K562 (cell line): ENCODE results near the gene NTRK1. TPM values are rescaled to one million over a fixed set of nuclear protein-coding genes. Genes with fewer than 3 reads are reported as not detected.

Experiments
- ATAC-seq: fragments of 200-7000 bp; cut with Tn5 transposase; 3 replicates; pipeline ENCODE4 v1.9.1; 2020; ENCODE audit warnings: moderate library complexity
- BruUV-seq: library from RNA; stranded (reverse); fragments of 400-500 nt; replicated peaks from 2 replicates; lab custom pipeline; 2021; lab: Mats Ljungman, UMichigan
- CTCF ChIA-PET: fragments of 300-600 bp; formaldehyde crosslinking; extraction: SDS; loops from one replicate; lab custom pipeline; 2021; ENCODE audit warnings: low intra/inter-chr PET ratio; lab: Yijun Ruan, JAX
- POLR2A ChIA-PET: fragments of 300-600, 350-650 bp; sonication (Branson Sonifier 250); formaldehyde crosslinking; extraction: SDS; loops from one replicate; lab custom pipeline; 2021; ENCODE audit warnings: antibody characterized with exemption, inconsistent platforms; lab: Yijun Ruan, JAX
- DNase-seq, 4 experiments: peaks; one replicate each; pipeline versions ENCODE4 v3.0.0 to v3.0.0-alpha.2; 2011 to 2018; ENCODE audit warnings: low spot score in 3 of 4, mixed read lengths in 3 of 4; ENCODE audit errors: extremely low read depth in 1 of 4
- FAIRE-seq: peaks from 2 replicates; lab custom pipeline; 2011; peaks lifted over from hg19 to GRCh38; lab: Jason Lieb, UNC
- H2AFZ ChIP-seq: 2 replicates; pipeline ENCODE4 v1.6.0; 2011; ENCODE audit warnings: low read depth, low read length, control low read depth, inconsistent platforms
- H3K27ac ChIP-seq: fragments of 200-600 bp; 3 replicates; pipeline ENCODE4 v1.8.0; 2011; ENCODE audit warnings: low read depth, mild to moderate bottlenecking, control low read depth, inconsistent platforms, low read length, moderate library complexity, mixed read lengths; ENCODE audit errors: extremely low read depth
- H3K27me3 ChIP-seq, 2 experiments: fragments of 300-600 bp in 1 of 2; 2 replicates in 1 of 2; 3 replicates in 1 of 2; pipeline versions ENCODE4 v1.6.0 to v1.8.0; 2011; ENCODE audit warnings: inconsistent platforms in 2 of 2, low read length in 2 of 2, mild to moderate bottlenecking in 1 of 2, mixed read lengths in 1 of 2, moderate library complexity in 1 of 2; ENCODE audit not compliant: control insufficient read depth in 2 of 2, insufficient read depth in 2 of 2
- H3K36me3 ChIP-seq: fragments of 300-600 bp; 3 replicates; pipeline ENCODE4 v1.8.0; 2011; ENCODE audit warnings: mild to moderate bottlenecking, low read length, inconsistent platforms; ENCODE audit not compliant: control insufficient read depth, insufficient read depth
- H3K4me1 ChIP-seq, 2 experiments: fragments of 200-600 bp in 1 of 2; replicated peaks in 1 of 2; 2 replicates in 1 of 2; 3 replicates in 1 of 2; pipeline versions ENCODE4 v1.5.1 to v1.8.0; 2011; ENCODE audit warnings: inconsistent platforms in 2 of 2, low read length in 2 of 2, mild to moderate bottlenecking in 1 of 2, mixed read lengths in 1 of 2, moderate library complexity in 1 of 2; ENCODE audit not compliant: control insufficient read depth in 2 of 2, insufficient read depth in 2 of 2
- H3K4me2 ChIP-seq: 2 replicates; pipeline ENCODE4 v1.6.1; 2011; ENCODE audit warnings: low read length, control low read depth, inconsistent platforms, mixed read lengths; ENCODE audit not compliant: insufficient read depth
- H3K4me3 ChIP-seq: fragments of 200-600 bp; sonication (generic), shearing (Covaris generic); 2 replicates; pipeline ENCODE4 v1.5.1; 2016; ENCODE audit warnings: control low read depth, inconsistent platforms
- H3K79me2 ChIP-seq: fragments of 200-600 bp; 3 replicates; pipeline ENCODE4 v1.8.0; 2011; ENCODE audit warnings: low read length, inconsistent platforms; ENCODE audit not compliant: control insufficient read depth, insufficient read depth
- H3K9ac ChIP-seq, 2 experiments: 2 replicates each; pipeline versions ENCODE4 v1.6.0 to v1.6.1; 2011; ENCODE audit warnings: low read depth in 2 of 2, low read length in 2 of 2, control low read depth in 1 of 2, inconsistent platforms in 1 of 2, mild to moderate bottlenecking in 1 of 2, mixed read lengths in 1 of 2; ENCODE audit not compliant: insufficient read depth in 1 of 2
- H3K9me1 ChIP-seq: one replicate; pipeline ENCODE4 v1.6.0; 2011; ENCODE audit warnings: inconsistent platforms, mild to moderate bottlenecking, low read length, moderate library complexity; ENCODE audit not compliant: control insufficient read depth, insufficient read depth
- H3K9me3 ChIP-seq: replicated peaks from 2 replicates; pipeline ENCODE4 v1.5.1; 2011; ENCODE audit warnings: low read depth, low read length, inconsistent platforms; ENCODE audit not compliant: control insufficient read depth, insufficient read depth
- H4K20me1 ChIP-seq: replicated peaks from 2 replicates; pipeline ENCODE4 v1.6.1; 2011; ENCODE audit warnings: low read length, inconsistent platforms, mixed read lengths; ENCODE audit not compliant: control insufficient read depth, insufficient read depth
- ARID3A ChIP-seq: IDR thresholded peaks from 2 replicates; pipeline ENCODE4 v1.6.1; 2012; ENCODE audit warnings: low read depth, low read length, improper control_type of control experiment, borderline replicate concordance
- CBX8 ChIP-seq: fragments of 200-600 bp; sonication (generic); IDR thresholded peaks from 2 replicates; pipeline ENCODE4 v1.6.1; 2012; ENCODE audit warnings: borderline replicate concordance, mixed run types, low read depth, mild to moderate bottlenecking, moderate library complexity, mixed read lengths, low read length, control low read depth, inconsistent platforms; ENCODE audit not compliant: poor library complexity, severe bottlenecking; ENCODE audit errors: extremely low read depth
- ESRRB ChIP-seq: fragments of 250-450 bp; sonication (Bioruptor Pico); IDR thresholded peaks from 2 replicates; pipeline ENCODE4 v1.5.0; 2020; ENCODE audit warnings: mild to moderate bottlenecking, moderate library complexity, borderline replicate concordance
- HMGXB4 ChIP-seq: sonication (generic); formaldehyde crosslinking; IDR thresholded peaks from 2 replicates; pipeline ENCODE4 v1.8.1; 2023; ENCODE audit warnings: mild to moderate bottlenecking, missing genetic modification reagents
- KLF1 ChIP-seq: fragments of 450-650 bp; IDR thresholded peaks from 2 replicates; pipeline ENCODE4 v1.6.1; 2016; ENCODE audit warnings: missing genetic modification characterization, missing compliant biosample characterization
- PKNOX1 ChIP-seq: fragments of 450-650 bp; IDR thresholded peaks from 2 replicates; pipeline ENCODE4 v1.6.1; 2016
- PPARD ChIP-seq: fragments of 250-450 bp; sonication (Bioruptor Pico); IDR thresholded peaks from 2 replicates; pipeline ENCODE4 v1.8.0; 2022; ENCODE audit warnings: inconsistent platforms, mild to moderate bottlenecking, moderate library complexity
- PREB ChIP-seq: sonication (generic); formaldehyde crosslinking; IDR thresholded peaks from 2 replicates; pipeline ENCODE4 v1.8.1; 2023; ENCODE audit warnings: mild to moderate bottlenecking, missing genetic modification reagents
- TAF9B ChIP-seq: fragments of 450-650 bp; IDR thresholded peaks from 2 replicates; pipeline ENCODE4 v1.6.1; 2018; ENCODE audit warnings: mild to moderate bottlenecking; ENCODE audit not compliant: partially characterized antibody
- TFE3 ChIP-seq: fragments of 450-650 bp; formaldehyde crosslinking; IDR thresholded peaks from 2 replicates; pipeline ENCODE4 v1.4.0; 2020; ENCODE audit warnings: mild to moderate bottlenecking, mixed read lengths
- ZNF282 ChIP-seq: sonication (generic); formaldehyde crosslinking; IDR thresholded peaks from 2 replicates; pipeline ENCODE4 v1.8.1; 2023; ENCODE audit warnings: missing genetic modification reagents
- ZNF764 ChIP-seq: fragments of 250-450 bp; sonication (Bioruptor Pico); IDR thresholded peaks from 2 replicates; pipeline ENCODE4 v1.4.0; 2020; ENCODE audit warnings: low read depth, mild to moderate bottlenecking, moderate library complexity
- WGBS: fragments of 100-300 bp; shearing (Covaris generic); methylation state at CpG from one replicate; pipeline ENCODE4 v1.1.6; 2016; ENCODE audit warnings: low coverage, mixed read lengths; ENCODE audit not compliant: insufficient coverage; ENCODE audit errors: missing lambda C conversion rate; 5-methylcytosine and 5-hydroxymethylcytosine counted together
- in situ Hi-C: fragments of 300-500 bp; cut with MboI; formaldehyde crosslinking; loops from 4 replicates; pipeline ENCODE4 v1.15.0; 2018; ENCODE audit warnings: inconsistent platforms, mixed read lengths
- intact Hi-C: fragments of 100-400 bp; cut with micrococcal nuclease; formaldehyde crosslinking; loops from 2 replicates; pipeline ENCODE4 v1.14.2; 2022
- polyA plus RNA-seq, 8 experiments: library from polyadenylated mRNA; depleted of rRNA in 4 of 8; stranded (reverse) in 5 of 8; unstranded in 3 of 8; fragments of >200 nt; fragmentation: Nextera tagmentation in 2 of 8; fragmentation: Illumina TruSeq in 1 of 8; extraction: Ambion mirVana in 2 of 8; extraction: Trizol in 1 of 8; gene quantifications; 2 replicates each; pipeline versions ENCODE4 v1.2.1 to v1.2.3, GENCODE V29; 2011 to 2014; ENCODE audit warnings: inconsistent platforms in 1 of 8, missing spikeins in 1 of 8
- total RNA-seq, 7 experiments: library from RNA; depleted of rRNA in 6 of 7; stranded (reverse); fragments of >200 nt in 6 of 7; fragmentation: Illumina TruSeq in 2 of 7; extraction: Trizol in 2 of 7; gene quantifications; 2 replicates each; pipeline versions ENCODE4 v1.2.1 to v1.2.3, GENCODE V29; 2011 to 2021; ENCODE audit warnings: low replicate concordance in 1 of 7

Gene NTRK1
- total and polyA plus RNA-seq, 9 of the 15 experiments (the other 6 are each of a cell fraction or from before 2014, with no cell fraction given) = 0.46 to 30.0 (median 7.9) TPM

GRCh38 chr1:156905651-156906050, 45.0 kb downstream of the NTRK1 start (continued):
- TF ChIP-seq TAF9B = no peak
- TF ChIP-seq PREB = no peak
- TF ChIP-seq PPARD (CRISPR knock-in tag) = no peak
- no peak for TF ChIP-seq TFE3 (CRISPR knock-in tag)
- no peak for TF ChIP-seq CBX8
- no peak for TF ChIP-seq ZNF282 (CRISPR knock-in tag)

- DNase-seq (no peak), ATAC-seq (no peak), FAIRE-seq (no peak)
- in situ Hi-C loops (no loop called here), intact Hi-C loops (no loop called here)
- H3K4me1 ChIP-seq = peaks cover 16 to 56% of the 10 kb centered on the region in 2 experiments
- H3K9ac ChIP-seq = no peak overlapping the region
- BruUV-seq = no TSS peak
- CTCF ChIA-PET = no interaction called here
- H3K4me2 ChIP-seq = peak overlapping the region; percentile 65; the same call in 1 of the 2 replicates
- H2AFZ ChIP-seq = peak overlapping the region; percentile 97
- H3K4me3 ChIP-seq = no peak overlapping the region
- no peaks in the 10 kb centered on the region for H3K9me3 ChIP-seq
- no peaks in the 10 kb centered on the region for H4K20me1 ChIP-seq
- POLR2A ChIA-PET = no interaction called here
- no peaks in the 10 kb centered on the region for H3K27me3 ChIP-seq
- no peaks in the 10 kb centered on the region for H3K36me3 ChIP-seq
- H3K9me1 ChIP-seq = peaks cover 4% of the 10 kb centered on the region
- no peak overlapping the region for H3K27ac ChIP-seq
- H3K79me2 ChIP-seq = no peaks in the 10 kb centered on the region
- WGBS = 63% methylated on average over 14 of the region's 16 CpGs
- TF ChIP-seq ZNF764 (CRISPR knock-in tag) (no peak), ARID3A (no peak), HMGXB4 (CRISPR knock-in tag) (no peak), PKNOX1 (no peak), ESRRB (CRISPR knock-in tag) (no peak), KLF1 (no peak)
Measured at GRCh38 chr1:156906206-156906906, 45.7 kb downstream of the NTRK1 start.
